ENCODE results near the gene SLC29A3. TPM values are rescaled to one million over a fixed set of nuclear protein-coding genes. Genes with fewer than 3 reads are reported as not detected.

SLC29A3 gene
- total and polyA plus RNA-seq, 8 donors, result 7.6 to 13.4 (median 8.1) TPM

DNA sequence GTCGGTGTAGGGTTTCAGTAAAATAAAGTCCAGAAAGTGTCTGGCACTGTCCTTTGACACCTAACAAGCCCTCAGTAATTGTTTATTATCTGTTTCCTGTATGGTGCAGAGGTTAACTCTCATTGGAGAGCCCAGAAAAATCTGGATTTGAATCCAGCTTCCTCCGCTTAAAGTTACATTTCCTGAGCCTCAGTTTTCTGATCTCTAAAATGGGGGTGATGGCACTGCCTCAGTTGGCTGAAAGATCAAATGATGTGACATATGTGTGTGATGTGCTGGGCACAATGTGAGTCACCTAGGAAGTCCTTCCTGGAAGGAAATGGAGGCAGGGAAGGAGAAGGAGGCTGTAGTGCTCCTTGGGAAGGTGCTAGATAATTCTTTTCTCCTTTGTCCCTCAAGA is 63.0 kb downstream of the SLC29A3 start:
- Histone ChIP-seq H3K27me3 (no peaks in the 10 kb centered on the region), H3K9me3 (no peaks in the 10 kb centered on the region), H3K27ac (no peak overlapping the region), H3K4me1 (peaks cover 4 to 23% of the 10 kb centered on the region in 2 donors), H3K36me3 (no peaks in the 10 kb centered on the region), H3K4me3 (no peak overlapping the region)
- ATAC-seq (no peak), DNase-seq (no peak)
- intact Hi-C loops (cut with DNase I), result loop anchor here in 1 of 2 donors (10.0 kb wide), 1 partner anchor 433 kb away; no protein-coding TSS in a partner anchor
- TF ChIP-seq, protein P1, sequence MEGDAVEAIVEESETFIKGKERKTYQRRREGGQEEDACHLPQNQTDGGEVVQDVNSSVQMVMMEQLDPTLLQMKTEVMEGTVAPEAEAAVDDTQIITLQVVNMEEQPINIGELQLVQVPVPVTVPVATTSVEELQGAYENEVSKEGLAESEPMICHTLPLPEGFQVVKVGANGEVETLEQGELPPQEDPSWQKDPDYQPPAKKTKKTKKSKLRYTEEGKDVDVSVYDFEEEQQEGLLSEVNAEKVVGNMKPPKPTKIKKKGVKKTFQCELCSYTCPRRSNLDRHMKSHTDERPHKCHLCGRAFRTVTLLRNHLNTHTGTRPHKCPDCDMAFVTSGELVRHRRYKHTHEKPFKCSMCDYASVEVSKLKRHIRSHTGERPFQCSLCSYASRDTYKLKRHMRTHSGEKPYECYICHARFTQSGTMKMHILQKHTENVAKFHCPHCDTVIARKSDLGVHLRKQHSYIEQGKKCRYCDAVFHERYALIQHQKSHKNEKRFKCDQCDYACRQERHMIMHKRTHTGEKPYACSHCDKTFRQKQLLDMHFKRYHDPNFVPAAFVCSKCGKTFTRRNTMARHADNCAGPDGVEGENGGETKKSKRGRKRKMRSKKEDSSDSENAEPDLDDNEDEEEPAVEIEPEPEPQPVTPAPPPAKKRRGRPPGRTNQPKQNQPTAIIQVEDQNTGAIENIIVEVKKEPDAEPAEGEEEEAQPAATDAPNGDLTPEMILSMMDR (IDR thresholded peaks at IDR 0.05), result no peak

DNA sequence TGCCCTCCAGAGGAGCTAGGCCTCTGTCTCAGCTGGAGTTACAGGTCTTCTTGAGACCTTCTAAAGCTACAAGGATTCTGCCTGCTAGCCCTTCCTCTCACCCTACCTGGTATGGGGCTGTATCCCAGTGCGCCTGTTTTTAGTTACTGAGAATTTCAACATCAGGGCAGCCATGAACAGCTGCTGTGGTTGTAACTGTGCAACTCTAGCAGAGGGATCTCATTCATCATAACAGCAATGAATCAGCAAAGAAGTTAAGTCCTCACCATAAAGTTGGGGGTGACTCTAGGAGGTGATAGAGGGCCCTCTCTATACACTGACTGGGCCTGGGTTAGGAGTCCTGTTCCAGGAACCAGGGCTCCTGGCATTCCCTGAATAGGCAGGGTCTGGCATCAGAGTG is 63.7 kb downstream of the SLC29A3 start:
- intact Hi-C loops (cut with DNase I), result loop anchor here in 1 of 2 donors (10.0 kb wide), 1 partner anchor 432 kb away; no protein-coding TSS in a partner anchor
- Histone ChIP-seq H3K36me3 (no peaks in the 10 kb centered on the region), H3K27me3 (no peaks in the 10 kb centered on the region), H3K4me3 (no peak overlapping the region), H3K27ac (no peak overlapping the region), H3K9me3 (no peaks in the 10 kb centered on the region), H3K4me1 (peaks cover 4 to 15% of the 10 kb centered on the region in 2 donors)
- no peak for ATAC-seq
- TF ChIP-seq, protein P1 (IDR thresholded peaks at IDR 0.05), result no peak
- DNase-seq, result no peak

DNA sequence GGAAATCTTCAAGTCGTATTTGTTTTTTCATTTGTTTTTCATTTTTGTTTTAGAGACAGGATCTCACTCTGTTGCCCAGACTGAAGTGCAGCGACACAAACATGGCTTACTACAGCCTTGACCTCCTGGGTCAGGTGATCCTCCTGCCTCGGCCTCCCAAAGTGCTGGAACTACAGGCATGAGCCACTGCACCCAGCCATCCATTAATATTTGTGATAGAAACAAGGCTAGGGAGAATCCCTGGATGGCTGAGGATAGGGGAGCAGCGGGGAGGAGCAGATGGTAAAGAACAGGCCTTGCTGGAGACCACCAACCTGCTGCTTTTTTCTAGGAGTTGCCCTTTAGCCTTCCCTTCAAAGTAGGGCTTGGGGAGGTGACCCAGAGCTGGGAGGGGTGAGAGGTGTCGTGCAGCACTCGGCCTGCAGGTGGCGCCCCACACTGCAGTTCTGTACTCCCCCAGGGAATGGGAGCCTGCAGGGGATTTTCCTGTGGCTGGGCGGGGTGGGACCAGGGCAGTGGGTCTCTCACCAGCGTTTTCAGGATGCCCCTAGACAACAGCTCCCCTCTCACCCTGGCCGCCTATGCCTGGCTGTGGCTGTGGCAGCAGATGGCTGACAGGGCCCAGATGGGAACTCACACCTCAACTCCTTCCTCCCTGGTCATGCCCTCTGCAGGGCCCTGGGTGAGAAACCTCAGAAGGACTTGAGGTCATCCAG is 65.1 kb downstream of the SLC29A3 start:
- H3K36me3 ChIP-seq, result no peaks in the 10 kb centered on the region
- DNase-seq (peak in 3 of 4 donors; percentile 61 to 94 (median 66)), ATAC-seq (peak; percentile 98)
- no peak overlapping the region for H3K4me3 ChIP-seq
- no peaks in the 10 kb centered on the region for H3K27me3 ChIP-seq
- no peak overlapping the region for H3K27ac ChIP-seq
- no peaks in the 10 kb centered on the region for H3K9me3 ChIP-seq
- H3K4me1 ChIP-seq, result peaks cover 0 to 3% of the 10 kb centered on the region in 2 donors
- intact Hi-C loops (cut with DNase I), result loop anchor here in 1 of 2 donors (10.0 kb wide), 1 partner anchor 431 kb away; no protein-coding TSS in a partner anchor
- TF ChIP-seq, protein P1 (IDR thresholded peaks at IDR 0.05), result peak; percentile 86 to 94

DNA sequence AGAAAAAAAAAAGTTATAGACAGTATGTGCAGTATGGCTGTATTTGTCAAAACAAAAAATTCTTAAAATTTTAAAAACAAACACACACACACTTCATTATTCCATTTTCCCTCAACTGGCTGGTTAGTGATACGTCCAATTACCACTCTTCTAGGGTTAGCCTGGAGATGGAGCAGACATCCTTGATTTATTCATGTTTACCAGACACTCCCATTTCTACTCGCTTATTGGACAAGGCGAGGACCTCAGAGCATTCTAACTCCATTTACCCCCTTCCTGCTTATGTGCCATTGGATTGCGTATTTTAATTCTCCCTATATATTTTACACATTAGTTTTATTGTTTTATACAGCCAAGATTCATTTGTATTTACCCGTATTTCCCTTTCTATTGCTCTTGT is 69.1 kb downstream of the SLC29A3 start:
- H3K27me3 ChIP-seq, result peaks cover 0 to 25% of the 10 kb centered on the region in 2 donors
- no peaks in the 10 kb centered on the region for H3K36me3 ChIP-seq
- no peaks in the 10 kb centered on the region for H3K4me1 ChIP-seq
- no peaks in the 10 kb centered on the region for H3K9me3 ChIP-seq
- TF ChIP-seq, protein P1 (IDR thresholded peaks at IDR 0.05), result no peak
- ATAC-seq, result no peak
- no peak for DNase-seq
- no peak overlapping the region for H3K27ac ChIP-seq
- no peak overlapping the region for H3K4me3 ChIP-seq
- intact Hi-C loops (cut with DNase I), result loop anchor here in 1 of 2 donors (10.0 kb wide), 1 partner anchor 427 kb away; no protein-coding TSS in a partner anchor

DNA sequence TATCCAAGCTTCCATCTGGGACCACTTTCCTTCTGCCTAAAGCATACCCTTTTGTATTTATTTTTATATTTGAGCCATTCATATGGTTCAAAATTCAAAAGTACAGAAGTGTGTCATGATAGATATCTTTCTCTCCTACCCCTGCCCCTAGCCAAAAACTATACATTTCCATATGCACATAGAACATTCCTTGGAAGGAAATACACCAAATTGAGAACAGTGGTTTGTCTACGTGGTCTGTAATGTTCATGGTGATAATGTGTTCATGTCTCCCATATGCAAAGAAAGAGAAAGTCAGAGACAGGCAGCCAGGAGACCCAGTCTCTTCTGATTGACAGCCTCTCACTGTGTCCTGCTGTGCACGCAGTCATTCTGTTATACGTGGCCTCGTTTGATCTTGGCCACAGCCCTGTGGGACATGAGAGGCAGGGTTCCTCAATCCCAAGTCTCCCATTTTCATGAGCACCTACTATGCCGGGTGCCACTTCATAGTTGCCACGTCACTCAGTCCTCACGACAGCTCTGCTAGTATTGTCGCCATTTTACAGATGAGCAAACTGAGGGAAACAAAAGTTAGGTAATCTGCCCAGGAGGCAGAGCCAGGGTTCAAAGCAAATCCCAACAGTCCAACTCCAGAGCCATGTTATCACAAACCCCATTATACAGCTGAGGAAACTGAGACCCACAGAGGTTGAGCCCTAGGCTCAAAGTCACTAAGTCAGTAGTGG is 69.7 kb downstream of the SLC29A3 start:
- H3K9me3 ChIP-seq, result no peaks in the 10 kb centered on the region
- intact Hi-C loops (cut with DNase I), result loop anchor here in 1 of 2 donors (10.0 kb wide), 1 partner anchor 426 kb away; no protein-coding TSS in a partner anchor
- DNase-seq, result no peak
- H3K4me3 ChIP-seq, result no peak overlapping the region
- no peak for ATAC-seq
- H3K36me3 ChIP-seq, result no peaks in the 10 kb centered on the region
- peaks cover 0 to 31% of the 10 kb centered on the region in 2 donors for H3K27me3 ChIP-seq
- H3K27ac ChIP-seq, result no peak overlapping the region
- TF ChIP-seq, protein P1 (IDR thresholded peaks at IDR 0.05), result no peak
- H3K4me1 ChIP-seq, result no peaks in the 10 kb centered on the region
